ENCODE results near the gene ZNF236. TPM values are rescaled to one million over a fixed set of nuclear protein-coding genes. Genes with fewer than 3 reads are reported as not detected.

ZNF236 gene
- total RNA-seq, 1 donor: 11.6 TPM

DNA sequence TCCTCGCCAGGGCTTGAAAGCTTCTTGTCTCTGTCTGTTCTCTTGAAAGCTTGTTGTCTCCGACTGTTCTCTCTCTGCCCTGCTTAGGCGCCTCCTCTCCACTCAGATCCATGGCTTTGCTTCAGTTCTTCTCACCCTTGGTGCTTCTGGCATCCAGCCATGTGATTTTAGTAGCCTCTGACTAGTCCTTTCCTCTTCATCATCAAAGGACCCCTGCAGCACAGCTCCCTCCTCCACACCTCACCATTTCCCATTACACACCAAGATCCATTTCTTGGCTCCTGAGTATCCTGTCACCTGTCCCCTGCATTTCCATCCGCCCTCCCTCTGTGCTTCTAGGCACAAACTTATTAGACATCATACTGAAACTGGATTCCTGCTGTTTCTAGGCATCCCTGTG is 59.4 kb downstream of the ZNF236 start:
- no peaks in the 10 kb centered on the region for H3K4me1 ChIP-seq (ENCODE audit: insufficient read depth, low read length)

DNA sequence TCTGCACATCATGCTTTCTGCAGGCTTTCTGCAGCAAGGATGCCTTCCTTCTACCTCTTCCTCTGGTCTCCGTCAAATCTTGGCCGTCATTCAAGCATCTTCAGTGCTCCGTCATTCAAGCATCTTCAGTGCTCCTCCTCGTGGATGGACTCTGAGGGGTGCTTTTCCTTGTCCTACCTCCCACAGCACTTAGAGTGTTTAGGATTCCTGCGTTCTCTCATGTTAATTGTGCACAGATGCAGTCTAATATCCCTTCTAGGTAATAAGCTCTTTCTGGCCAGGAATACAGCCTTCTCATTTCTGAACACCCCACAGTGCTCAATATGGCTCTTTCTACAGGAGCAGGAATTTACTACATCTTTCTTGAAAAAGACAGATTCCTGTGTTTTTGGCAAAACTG is 59.8 kb downstream of the ZNF236 start:
- Histone ChIP-seq H3K36me3 (ENCODE audit: insufficient read depth, low read length) (peaks cover 41% of the 10 kb centered on the region), H4K20me1 (ENCODE audit: insufficient read depth, low read length) (no peaks in the 10 kb centered on the region)
- no peak for DNase-seq (ENCODE audit: insufficient read length, low spot score, missing footprints)

More for the DNA sequence above, 59.4 kb downstream of the ZNF236 start:
- no peak overlapping the region for H3K4me2 ChIP-seq (ENCODE audit: insufficient read depth, low read length)
- peaks cover 41% of the 10 kb centered on the region for H3K36me3 ChIP-seq (ENCODE audit: insufficient read depth, low read length)
- no peak for DNase-seq (ENCODE audit: insufficient read length, low spot score, missing footprints)
- no peaks in the 10 kb centered on the region for H3K79me2 ChIP-seq (ENCODE audit: insufficient read depth, low read length)
- TF ChIP-seq CTCF (IDR thresholded peaks at IDR 0.05; ENCODE audit: extremely low read depth, low read depth, low read length): no peak
- H4K20me1 ChIP-seq (ENCODE audit: insufficient read depth, low read length): no peaks in the 10 kb centered on the region
- H3K9me3 ChIP-seq (ENCODE audit: low read depth, low read length): no peaks in the 10 kb centered on the region
- H3K4me3 ChIP-seq (ENCODE audit: insufficient read depth, low read length): no peak overlapping the region
- no peak overlapping the region for H2AFZ ChIP-seq (ENCODE audit: low read length)
- no peak overlapping the region for H3K27ac ChIP-seq (ENCODE audit: low read depth, low read length)
- no peaks in the 10 kb centered on the region for H3K27me3 ChIP-seq (ENCODE audit: insufficient read depth, low read length)

DNA sequence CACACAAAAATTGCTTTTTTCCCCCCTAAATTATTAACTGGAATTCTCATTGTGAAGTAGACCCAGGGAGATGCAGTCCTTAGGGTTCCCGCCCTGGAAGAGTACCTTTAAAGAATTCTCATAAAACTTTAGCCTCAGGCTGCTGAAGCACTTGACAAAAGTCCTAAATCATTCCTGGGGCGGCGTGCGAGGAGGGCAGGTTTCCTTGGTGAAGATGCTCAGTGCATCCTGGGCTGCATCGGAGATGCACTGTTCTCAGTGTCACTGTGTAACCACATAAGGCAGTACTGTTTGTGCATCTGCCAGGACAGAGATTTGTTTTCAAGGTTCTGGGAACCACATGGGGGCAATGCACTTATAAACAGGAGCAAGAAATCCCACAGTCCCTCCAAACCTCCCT is 62.6 kb downstream of the ZNF236 start:
- Histone ChIP-seq H3K4me3 (ENCODE audit: insufficient read depth, low read length) (no peak overlapping the region), H3K4me1 (ENCODE audit: insufficient read depth, low read length) (no peaks in the 10 kb centered on the region), H3K9me3 (ENCODE audit: low read depth, low read length) (no peaks in the 10 kb centered on the region), H3K79me2 (ENCODE audit: insufficient read depth, low read length) (no peaks in the 10 kb centered on the region), H3K36me3 (ENCODE audit: insufficient read depth, low read length) (peaks cover 49% of the 10 kb centered on the region), H3K27ac (ENCODE audit: low read depth, low read length) (no peak overlapping the region), H2AFZ (ENCODE audit: low read length) (no peak overlapping the region), H3K4me2 (ENCODE audit: insufficient read depth, low read length) (no peak overlapping the region), H3K27me3 (ENCODE audit: insufficient read depth, low read length) (no peaks in the 10 kb centered on the region), H4K20me1 (ENCODE audit: insufficient read depth, low read length) (no peaks in the 10 kb centered on the region)
- DNase-seq (ENCODE audit: insufficient read length, low spot score, missing footprints): no peak
- no peak for TF ChIP-seq CTCF (IDR thresholded peaks at IDR 0.05; ENCODE audit: extremely low read depth, low read depth, low read length)

More for the DNA sequence above, 59.8 kb downstream of the ZNF236 start:
- Histone ChIP-seq H3K27me3 (ENCODE audit: insufficient read depth, low read length) (no peaks in the 10 kb centered on the region), H3K9me3 (ENCODE audit: low read depth, low read length) (no peaks in the 10 kb centered on the region), H3K4me1 (ENCODE audit: insufficient read depth, low read length) (no peaks in the 10 kb centered on the region), H3K27ac (ENCODE audit: low read depth, low read length) (no peak overlapping the region), H3K79me2 (ENCODE audit: insufficient read depth, low read length) (no peaks in the 10 kb centered on the region), H2AFZ (ENCODE audit: low read length) (no peak overlapping the region), H3K4me2 (ENCODE audit: insufficient read depth, low read length) (no peak overlapping the region), H3K4me3 (ENCODE audit: insufficient read depth, low read length) (no peak overlapping the region)
- no peak for TF ChIP-seq CTCF (IDR thresholded peaks at IDR 0.05; ENCODE audit: extremely low read depth, low read depth, low read length)

GRCh38 chr18:76886112-76886511 is 63.8 kb downstream of the ZNF236 start:
- H3K27ac ChIP-seq (ENCODE audit: low read depth, low read length): no peak overlapping the region
- H3K4me2 ChIP-seq (ENCODE audit: insufficient read depth, low read length): no peak overlapping the region
- H4K20me1 ChIP-seq (ENCODE audit: insufficient read depth, low read length): no peaks in the 10 kb centered on the region
- no peaks in the 10 kb centered on the region for H3K9me3 ChIP-seq (ENCODE audit: low read depth, low read length)
- H2AFZ ChIP-seq (ENCODE audit: low read length): no peak overlapping the region
- H3K4me3 ChIP-seq (ENCODE audit: insufficient read depth, low read length): no peak overlapping the region
- DNase-seq (ENCODE audit: insufficient read length, low spot score, missing footprints): no peak
- no peaks in the 10 kb centered on the region for H3K79me2 ChIP-seq (ENCODE audit: insufficient read depth, low read length)
- H3K27me3 ChIP-seq (ENCODE audit: insufficient read depth, low read length): no peaks in the 10 kb centered on the region
- H3K4me1 ChIP-seq (ENCODE audit: insufficient read depth, low read length): no peaks in the 10 kb centered on the region
- TF ChIP-seq CTCF (IDR thresholded peaks at IDR 0.05; ENCODE audit: extremely low read depth, low read depth, low read length): no peak
- H3K36me3 ChIP-seq (ENCODE audit: insufficient read depth, low read length): peaks cover 38% of the 10 kb centered on the region
